DOHH2 (cell line): ENCODE measurements around the gene SNRNP48.

Experiments
- H3F3A ChIP-seq: fragments of 200-600 bp; sonication (generic), shearing (Covaris generic); 2 replicates; pipeline ENCODE4 v1.6.0; 2016; ENCODE audit warnings: antibody characterized with exemption, mild to moderate bottlenecking; ENCODE audit not compliant: control insufficient read depth, insufficient read depth
- H3K27ac ChIP-seq: fragments of 200-600 bp; sonication (generic); 2 replicates; pipeline ENCODE4 v1.5.1; 2014; ENCODE audit warnings: low read depth, mild to moderate bottlenecking, low read length, moderate library complexity
- H3K27me3 ChIP-seq: fragments of 200-600 bp; sonication (generic); 2 replicates; pipeline ENCODE4 v1.6.1; 2014; ENCODE audit warnings: mild to moderate bottlenecking, low read length, mixed read lengths; ENCODE audit not compliant: control insufficient read depth
- H3K36me3 ChIP-seq: fragments of 200-600 bp; sonication (generic); 2 replicates; pipeline ENCODE4 v1.6.1; 2014; ENCODE audit warnings: mild to moderate bottlenecking, low read length, moderate library complexity, mixed read lengths; ENCODE audit not compliant: control insufficient read depth
- H3K4me1 ChIP-seq: fragments of 200-600 bp; sonication (generic); 2 replicates; pipeline ENCODE4 v1.6.1; 2014; ENCODE audit warnings: mild to moderate bottlenecking, low read length, mixed read lengths; ENCODE audit not compliant: control insufficient read depth
- H3K4me2 ChIP-seq: fragments of 200-600 bp; sonication (generic); 2 replicates; pipeline ENCODE4 v1.6.0; 2014; ENCODE audit warnings: mild to moderate bottlenecking, low read length, moderate library complexity
- H3K4me3 ChIP-seq: fragments of 200-600 bp; sonication (generic); 2 replicates; pipeline ENCODE4 v1.5.1; 2014; ENCODE audit warnings: mild to moderate bottlenecking, low read length, mixed read lengths
- H3K79me2 ChIP-seq: fragments of 200-600 bp; sonication (generic); 2 replicates; pipeline ENCODE4 v1.6.1; 2014; ENCODE audit warnings: mild to moderate bottlenecking, low read length, mixed read lengths; ENCODE audit not compliant: control insufficient read depth
- H3K9me2 ChIP-seq: fragments of 200-600 bp; sonication (generic); replicated peaks from 2 replicates; pipeline ENCODE4 v1.6.1; 2014; ENCODE audit warnings: mild to moderate bottlenecking, low read length, mixed read lengths; ENCODE audit not compliant: control insufficient read depth
- H3K9me3 ChIP-seq: fragments of 200-600 bp; sonication (generic); 2 replicates; pipeline ENCODE4 v1.6.1; 2014; ENCODE audit warnings: antibody characterized with exemption, low read length, mixed read lengths; ENCODE audit not compliant: control insufficient read depth, insufficient read depth
- H4K20me1 ChIP-seq: fragments of 200-600 bp; sonication (generic); 2 replicates; pipeline ENCODE4 v1.6.0; 2014; ENCODE audit warnings: low read depth, mild to moderate bottlenecking, antibody characterized with exemption, low read length, moderate library complexity; ENCODE audit not compliant: control insufficient read depth, insufficient read depth
- CTCF ChIP-seq: fragments of 200-600 bp; sonication (generic); IDR thresholded peaks from one replicate; pipeline ENCODE4 v1.5.1; 2014; ENCODE audit warnings: antibody characterized with exemption, mild to moderate bottlenecking, low read depth, low read length; ENCODE audit not compliant: poor library complexity, severe bottlenecking
- EZH2phosphoT487 ChIP-seq: fragments of 200-600 bp; sonication (generic); IDR thresholded peaks from 2 replicates; pipeline ENCODE4 v1.6.1; 2017; ENCODE audit warnings: borderline replicate concordance, mild to moderate bottlenecking, antibody characterized with exemption, low read length, moderate library complexity, mixed read lengths

SNRNP48 gene

DNA sequence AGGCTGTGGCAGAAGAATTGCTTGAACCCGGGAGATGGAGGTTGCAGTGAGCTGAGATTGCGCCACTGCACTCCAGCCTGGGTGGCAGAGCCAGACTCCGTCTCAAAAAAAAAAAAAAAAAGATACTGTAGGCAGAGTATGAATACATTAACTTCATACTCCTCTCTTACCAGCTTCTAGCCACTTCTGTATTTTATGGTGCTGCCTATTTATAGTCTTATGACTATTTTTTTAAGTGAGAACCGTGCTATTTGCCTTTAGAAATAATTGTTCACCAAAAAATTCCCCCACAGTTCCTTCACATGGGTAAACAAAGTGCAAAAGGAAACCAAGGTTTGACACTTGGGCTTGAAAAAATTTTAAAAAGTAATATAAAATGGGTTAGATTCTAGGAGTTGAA lies 1.5 kb upstream of the SNRNP48 start:
- H3K9me3 ChIP-seq = no peaks in the 10 kb centered on the region
- H3K4me1 ChIP-seq = peaks cover 22% of the 10 kb centered on the region
- peaks cover 14% of the 10 kb centered on the region for H3K36me3 ChIP-seq
- H3K27me3 ChIP-seq = no peaks in the 10 kb centered on the region
- no peak overlapping the region for H3K4me3 ChIP-seq
- H4K20me1 ChIP-seq = peaks cover 16% of the 10 kb centered on the region
- H3K9me2 ChIP-seq = no peaks in the 10 kb centered on the region
- no peak overlapping the region for H3K4me2 ChIP-seq
- TF ChIP-seq CTCF (no peak), EZH2phosphoT487 (no peak)
- H3K79me2 ChIP-seq = peaks cover 43% of the 10 kb centered on the region
- no peak overlapping the region for H3K27ac ChIP-seq
- no peaks in the 10 kb centered on the region for H3F3A ChIP-seq

- Histone ChIP-seq H3K4me1 (peaks cover 22% of the 10 kb centered on the region), H3K9me2 (no peaks in the 10 kb centered on the region), H3K9me3 (no peaks in the 10 kb centered on the region), H3K4me3 (peak overlapping the region; percentile 86), H3F3A (no peaks in the 10 kb centered on the region), H3K27me3 (no peaks in the 10 kb centered on the region), H3K27ac (peak overlapping the region; percentile 43; the same call in 1 of the 2 replicates), H3K4me2 (peak overlapping the region; percentile 97), H3K79me2 (peaks cover 43% of the 10 kb centered on the region), H3K36me3 (peaks cover 19% of the 10 kb centered on the region), H4K20me1 (peaks cover 16% of the 10 kb centered on the region)
- no peak for TF ChIP-seq CTCF
- TF ChIP-seq EZH2phosphoT487 = no peak
Measured at GRCh38 chr6:7589221-7589620, 777 bp upstream of the SNRNP48 start.

GRCh38 chr6:7590918-7591302 lies 912 bp downstream of the SNRNP48 start:
- no peaks in the 10 kb centered on the region for H3K9me3 ChIP-seq
- H3F3A ChIP-seq = no peaks in the 10 kb centered on the region
- H3K4me1 ChIP-seq = peaks cover 22% of the 10 kb centered on the region
- H4K20me1 ChIP-seq = peaks cover 16% of the 10 kb centered on the region
- no peak for TF ChIP-seq EZH2phosphoT487
- no peak for TF ChIP-seq CTCF
- peaks cover 36% of the 10 kb centered on the region for H3K36me3 ChIP-seq
- peaks cover 43% of the 10 kb centered on the region for H3K79me2 ChIP-seq
- H3K4me2 ChIP-seq = peak overlapping the region; percentile 97
- no peaks in the 10 kb centered on the region for H3K27me3 ChIP-seq
- H3K9me2 ChIP-seq = no peaks in the 10 kb centered on the region
- H3K27ac ChIP-seq = no peak overlapping the region
- peak overlapping the region; percentile 86 for H3K4me3 ChIP-seq
